GM19238 (cell line): ENCODE results near the gene AHNAK.

Experiments used
- DNase-seq: peaks from one replicate; pipeline ENCODE4 v3.0.0; 2011; ENCODE audit warnings: low spot score; ENCODE audit not compliant: insufficient read length

Gene AHNAK

GRCh38 chr11:62437616-62438015 lies 109.0 kb downstream of the AHNAK start:
- no peak for DNase-seq

- DNase-seq: no peak
Observed at GRCh38 chr11:62435846-62436660, 110.6 kb downstream of the AHNAK start.

- DNase-seq: no peak
Observed at GRCh38 chr11:62433904-62434276, 112.7 kb downstream of the AHNAK start.

GRCh38 chr11:62433141-62433903 lies 113.3 kb downstream of the AHNAK start:
- no peak for DNase-seq

GRCh38 chr11:62432695-62433094 lies 113.9 kb downstream of the AHNAK start:
- DNase-seq: no peak

GRCh38 chr11:62431171-62431901 lies 115.3 kb downstream of the AHNAK start:
- no peak for DNase-seq

- no peak for DNase-seq
Observed at GRCh38 chr11:62430425-62430824, 116.2 kb downstream of the AHNAK start.

GRCh38 chr11:62428871-62429560 lies 117.6 kb downstream of the AHNAK start:
- DNase-seq: no peak

- DNase-seq: no peak
Observed at GRCh38 chr11:62427630-62428233, 118.9 kb downstream of the AHNAK start.

- DNase-seq: no peak
Observed at GRCh38 chr11:62423012-62423411, 123.6 kb downstream of the AHNAK start.

GRCh38 chr11:62421996-62422395 lies 124.6 kb downstream of the AHNAK start:
- no peak for DNase-seq

GRCh38 chr11:62420882-62421281 lies 125.7 kb downstream of the AHNAK start:
- no peak for DNase-seq

- DNase-seq: no peak
Observed at GRCh38 chr11:62419943-62420342, 126.7 kb downstream of the AHNAK start.

- no peak for DNase-seq
Observed at GRCh38 chr11:62419314-62419929, 127.2 kb downstream of the AHNAK start.

- no peak for DNase-seq
Observed at GRCh38 chr11:62418733-62419132, 127.9 kb downstream of the AHNAK start, which contains the start of gene SCGB1A1. SCGB1A1 (plus strand) TSS chr11:62419033; CDS start chr11:62419096, 63 bp downstream.

GRCh38 chr11:62418136-62418535 lies 128.5 kb downstream of the AHNAK start:
- DNase-seq: no peak

GRCh38 chr11:62416596-62416995 lies 130.0 kb downstream of the AHNAK start:
- no peak for DNase-seq

- no peak for DNase-seq
Observed at GRCh38 chr11:62413060-62413696, 133.4 kb downstream of the AHNAK start.

- DNase-seq: no peak
Observed at GRCh38 chr11:62411524-62411923, 135.1 kb downstream of the AHNAK start.

- DNase-seq: no peak
Observed at GRCh38 chr11:62410972-62411371, 135.6 kb downstream of the AHNAK start.
